Vagina (tissue), 2 donors: ENCODE data around the gene PDE8A.

Experiments
- CTCF ChIP-seq, 3 experiments: fragments of 450-650 bp in 2 of 3; fragments of 200-600 bp in 1 of 3; sonication (generic) in 1 of 3; IDR thresholded peaks; one replicate each; pipeline ENCODE4 v1.5.1; 2017 to 2019; ENCODE audit warnings: antibody characterized with exemption in 3 of 3, mild to moderate bottlenecking in 2 of 3, moderate library complexity in 2 of 3
- POLR2A ChIP-seq, 2 donors: fragments of 450-650 bp; IDR thresholded peaks; one replicate each; pipeline ENCODE4 v1.6.1; 2017; ENCODE audit warnings: antibody characterized with exemption in 2 of 2, mild to moderate bottlenecking in 2 of 2, moderate library complexity in 2 of 2

GRCh38 chr15:84967380-84967779 lies 14.3 kb upstream of the PDE8A start:
- TF ChIP-seq CTCF (IDR thresholded peaks at IDR 0.05) (no peak), POLR2A (IDR thresholded peaks at IDR 0.05) (no peak)
